Neuronal stem cell (in vitro differentiated cells): Measurements from ENCODE around the gene ZP1.

Source experiments
- DNase-seq: peaks from one replicate; pipeline ENCODE4 v3.0.0-alpha.2; 2013; ENCODE audit warnings: low spot score
- H2AFZ ChIP-seq: one replicate; pipeline ENCODE4 v1.6.1; 2013; ENCODE audit warnings: mild to moderate bottlenecking, low read length, inconsistent platforms
- H2AK5ac ChIP-seq: 2 replicates; pipeline ENCODE4 v1.6.1; 2013; ENCODE audit warnings: low read depth, mild to moderate bottlenecking, inconsistent platforms, low read length, moderate library complexity, mixed read lengths
- H2BK120ac ChIP-seq: 2 replicates; pipeline ENCODE4 v1.6.1; 2013; ENCODE audit warnings: low read depth, mild to moderate bottlenecking, inconsistent platforms, low read length, moderate library complexity, mixed read lengths
- H2BK12ac ChIP-seq: one replicate; pipeline ENCODE4 v1.6.1; 2013; ENCODE audit warnings: low read length, inconsistent platforms
- H2BK15ac ChIP-seq: 2 replicates; pipeline ENCODE4 v1.6.1; 2013; ENCODE audit warnings: mild to moderate bottlenecking, low read length, inconsistent platforms, mixed read lengths
- H2BK5ac ChIP-seq: one replicate; pipeline ENCODE4 v1.6.1; 2013; ENCODE audit warnings: inconsistent platforms, mild to moderate bottlenecking, low read length, moderate library complexity
- H3K14ac ChIP-seq: one replicate; pipeline ENCODE4 v1.6.1; 2013; ENCODE audit warnings: low read length, inconsistent platforms
- H3K18ac ChIP-seq: 2 replicates; pipeline ENCODE4 v1.6.1; 2013; ENCODE audit warnings: low read length, inconsistent platforms
- H3K23ac ChIP-seq: 2 replicates; pipeline ENCODE4 v1.6.1; 2013; ENCODE audit warnings: low read depth, mild to moderate bottlenecking, mixed read lengths, low read length, inconsistent platforms; ENCODE audit not compliant: poor library complexity
- H3K27ac ChIP-seq: replicated peaks from 3 replicates; pipeline ENCODE4 v1.5.1; 2013; ENCODE audit warnings: low read length, inconsistent platforms
- H3K27me3 ChIP-seq, 3 experiments: 2 replicates each; pipeline ENCODE4 v1.6.1; 2013; ENCODE audit warnings: low read length in 3 of 3, mild to moderate bottlenecking in 2 of 3, inconsistent platforms in 1 of 3, low read depth in 1 of 3, mixed read lengths in 1 of 3, moderate library complexity in 1 of 3; ENCODE audit not compliant: control insufficient read depth in 3 of 3, insufficient read depth in 3 of 3
- H3K36me3 ChIP-seq, 2 donors: replicated peaks in 1 of 2; 2 replicates each; pipeline ENCODE4 v1.6.1; 2013; ENCODE audit warnings: low read length in 2 of 2; ENCODE audit not compliant: control insufficient read depth in 2 of 2, insufficient read depth in 2 of 2
- H3K4ac ChIP-seq: 2 replicates; pipeline ENCODE4 v1.6.1; 2013; ENCODE audit warnings: inconsistent platforms, mild to moderate bottlenecking, low read length, moderate library complexity
- H3K4me1 ChIP-seq, 2 donors: 1 replicate in 1 of 2; 2 replicates in 1 of 2; pipeline ENCODE4 v1.6.1; 2013; ENCODE audit warnings: low read length in 2 of 2, low read depth in 1 of 2; ENCODE audit not compliant: control insufficient read depth in 2 of 2, insufficient read depth in 1 of 2
- H3K4me2 ChIP-seq: one replicate; pipeline ENCODE4 v1.6.1; 2013; ENCODE audit warnings: mild to moderate bottlenecking, low read length, inconsistent platforms; ENCODE audit not compliant: insufficient read depth, poor library complexity, severe bottlenecking
- H3K4me3 ChIP-seq, 2 donors: 2 replicates each; pipeline ENCODE4 v1.5.1; 2013; ENCODE audit warnings: low read length in 2 of 2, mild to moderate bottlenecking in 2 of 2, inconsistent platforms in 1 of 2, moderate library complexity in 1 of 2
- H3K79me1 ChIP-seq: one replicate; pipeline ENCODE4 v1.6.1; 2013; ENCODE audit warnings: low read depth, mild to moderate bottlenecking, inconsistent platforms, low read length, moderate library complexity
- H3K9ac ChIP-seq: one replicate; pipeline ENCODE4 v1.6.1; 2013; ENCODE audit warnings: mild to moderate bottlenecking, low read depth, low read length, inconsistent platforms; ENCODE audit not compliant: poor library complexity
- H3K9me3 ChIP-seq, 2 donors: replicated peaks in 1 of 2; 2 replicates each; pipeline versions ENCODE3 to v1.6.1; 2013; ENCODE audit warnings: low read length in 2 of 2, mild to moderate bottlenecking in 2 of 2, inconsistent platforms in 1 of 2, low read depth in 1 of 2, mixed read lengths in 1 of 2, moderate library complexity in 1 of 2; ENCODE audit not compliant: control insufficient read depth in 2 of 2, insufficient read depth in 1 of 2
- H4K8ac ChIP-seq: one replicate; pipeline ENCODE4 v1.6.1; 2013; ENCODE audit warnings: low read depth, mild to moderate bottlenecking, inconsistent platforms, low read length, moderate library complexity
- H4K91ac ChIP-seq: one replicate; pipeline ENCODE4 v1.6.1; 2013; ENCODE audit warnings: low read length, low read depth, mild to moderate bottlenecking, inconsistent platforms; ENCODE audit not compliant: poor library complexity
- WGBS, 2 donors: extraction: QIAGEN DNeasy Blood & Tissue Kit; methylation state at CpG; one replicate each; pipeline ENCODE4 v1.1.7; 2013; ENCODE audit warnings: missing lambda C conversion rate in 2 of 2, mixed read lengths in 1 of 2; ENCODE audit not compliant: insufficient read length in 2 of 2, insufficient replicate concordance in 1 of 2; ENCODE audit errors: extremely low coverage in 2 of 2; 5-methylcytosine and 5-hydroxymethylcytosine counted together

ZP1 gene

GRCh38 chr11:60905047-60905446 lies 37.7 kb downstream of the ZP1 start:
- peaks cover 6 to 13% of the 10 kb centered on the region in 2 donors for H3K4me1 ChIP-seq
- H2AFZ ChIP-seq = no peak overlapping the region
- no peak overlapping the region for H3K18ac ChIP-seq
- no peak overlapping the region for H4K91ac ChIP-seq
- no peaks in the 10 kb centered on the region for H3K9me3 ChIP-seq
- peaks cover 30 to 52% of the 10 kb centered on the region in 2 donors for H3K36me3 ChIP-seq
- no CpG with 5 or more reads among the region's 6 CpGs for WGBS, 2 donors
- H3K9ac ChIP-seq = no peak overlapping the region
- no peak overlapping the region for H2BK15ac ChIP-seq
- H2BK12ac ChIP-seq = no peak overlapping the region
- no peak overlapping the region for H3K4ac ChIP-seq
- H3K14ac ChIP-seq = no peak overlapping the region
- H3K4me3 ChIP-seq = peak overlapping the region in 1 of 2 donors; percentile 77
- H3K27me3 ChIP-seq = peaks cover 0 to 2% (median 0%) of the 10 kb centered on the region in 3 experiments
- no peak for DNase-seq
- H4K8ac ChIP-seq = no peak overlapping the region
- H3K27ac ChIP-seq = no peak overlapping the region
- H3K79me1 ChIP-seq = peaks cover 11% of the 10 kb centered on the region
- H3K4me2 ChIP-seq = peak overlapping the region; percentile 55
- no peak overlapping the region for H2BK5ac ChIP-seq
- no peak overlapping the region for H2BK120ac ChIP-seq
- H2AK5ac ChIP-seq = no peak overlapping the region
- H3K23ac ChIP-seq = no peak overlapping the region

- Histone ChIP-seq H3K4me3 (peak overlapping the region; percentile 77 to 99), H3K18ac (no peak overlapping the region), H3K4me1 (peaks cover 6 to 13% of the 10 kb centered on the region in 2 donors), H2BK120ac (no peak overlapping the region), H4K91ac (no peak overlapping the region), H3K4me2 (peak overlapping the region; percentile 55), H3K27ac (no peak overlapping the region), H4K8ac (no peak overlapping the region), H2BK12ac (no peak overlapping the region), H3K9me3 (no peaks in the 10 kb centered on the region), H3K23ac (no peak overlapping the region), H3K79me1 (peaks cover 11% of the 10 kb centered on the region), H3K14ac (no peak overlapping the region), H2AK5ac (no peak overlapping the region), H3K36me3 (peaks cover 25 to 46% of the 10 kb centered on the region in 2 donors), H3K9ac (peak overlapping the region; percentile 91), H2AFZ (peak overlapping the region; percentile 82), H3K4ac (no peak overlapping the region), H2BK15ac (no peak overlapping the region), H3K27me3 (peaks cover 0 to 2% (median 0%) of the 10 kb centered on the region in 3 experiments), H2BK5ac (no peak overlapping the region)
- DNase-seq = no peak
- no CpG with 5 or more reads among the region's 16 CpGs for WGBS, 2 donors
These were observed 38.3 kb downstream of the ZP1 start for GRCh38 chr11:60905551-60906113.

- Histone ChIP-seq H3K36me3 (peaks cover 20 to 39% of the 10 kb centered on the region in 2 donors), H3K4me3 (peak within 1 kb of the TSS; percentile 77 to 99), H3K9me3 (no peaks in the 10 kb centered on the region), H4K91ac (no peak within 1 kb of the TSS), H3K18ac (peak within 1 kb of the TSS; percentile 73), H3K23ac (peak within 1 kb of the TSS; percentile 67), H2AFZ (peak within 1 kb of the TSS; percentile 82), H2BK5ac (no peak within 1 kb of the TSS), H3K9ac (peak within 1 kb of the TSS; percentile 91), H2AK5ac (no peak within 1 kb of the TSS), H3K79me1 (peaks cover 11% of the 10 kb centered on the region), H3K4me1 (peaks cover 6 to 13% of the 10 kb centered on the region in 2 donors), H2BK15ac (no peak within 1 kb of the TSS), H4K8ac (no peak within 1 kb of the TSS), H2BK120ac (no peak within 1 kb of the TSS), H3K27ac (peak within 1 kb of the TSS; percentile 89), H3K27me3 (peaks cover 0 to 2% (median 0%) of the 10 kb centered on the region in 3 experiments), H3K14ac (peak within 1 kb of the TSS; percentile 5), H3K4me2 (peak within 1 kb of the TSS; percentile 55), H3K4ac (no peak within 1 kb of the TSS), H2BK12ac (no peak within 1 kb of the TSS)
- DNase-seq = peak; percentile 98
- WGBS, 2 donors = no CpG with 5 or more reads among the region's 75 CpGs
These were observed 39.0 kb downstream of the ZP1 start, which contains the start of gene PRPF19 for GRCh38 chr11:60906132-60906972. Gene PRPF19, minus strand, starts transcription at chr11:60906585. Its CDS starts 203 bp downstream, at chr11:60906382.

- Histone ChIP-seq H4K91ac (no peak overlapping the region), H3K27me3 (peaks cover 0 to 2% (median 0%) of the 10 kb centered on the region in 3 experiments), H2BK15ac (no peak overlapping the region), H3K4me2 (no peak overlapping the region), H3K27ac (no peak overlapping the region), H3K4me1 (peaks cover 20 to 28% of the 10 kb centered on the region in 2 donors), H3K18ac (no peak overlapping the region), H3K9ac (no peak overlapping the region), H3K79me1 (no peaks in the 10 kb centered on the region), H2AK5ac (no peak overlapping the region), H3K23ac (no peak overlapping the region), H3K4ac (no peak overlapping the region), H2BK12ac (no peak overlapping the region), H3K9me3 (no peaks in the 10 kb centered on the region), H3K14ac (no peak overlapping the region), H2BK120ac (no peak overlapping the region), H3K4me3 (no peak overlapping the region), H4K8ac (no peak overlapping the region), H2AFZ (no peak overlapping the region), H2BK5ac (no peak overlapping the region), H3K36me3 (peaks cover under 1 to 15% of the 10 kb centered on the region in 2 donors)
- no peak for DNase-seq
- no CpG with 5 or more reads among the region's 1 CpG for WGBS, 2 donors
These were observed 41.5 kb downstream of the ZP1 start for GRCh38 chr11:60908803-60909202.
